Measurements from ENCODE around the gene MAN2B2. TPM values are rescaled to one million over a fixed set of nuclear protein-coding genes. Genes with fewer than 3 reads are reported as not detected.

Gene MAN2B2
- total RNA-seq, 4 donors from 2014 or later: 9.0 to 23.3 (median 14.3) TPM

- Histone ChIP-seq H3K27me3 (no peaks in the 10 kb centered on the region), H3K4me3 (no peak overlapping the region), H3K9me3 (peaks cover 0 to 11% (median 5%) of the 10 kb centered on the region in 3 donors), H3K27ac (no peak overlapping the region), H3K36me3 (peaks cover 16 to 100% (median 36%) of the 10 kb centered on the region in 3 donors), H3K4me1 (no peaks in the 10 kb centered on the region)
- 81% methylated on average over 3 to 4 of the region's 10 CpGs for WGBS, 2 donors
- intact Hi-C loops (cut with DNase I): no loop called here
- DNase-seq: no peak
- no peak for TF ChIP-seq POLR2A (IDR thresholded peaks at IDR 0.05)
- TF ChIP-seq CTCF (IDR thresholded peaks at IDR 0.05): no peak
Observed at GRCh38 chr4:6606465-6607235, 31.7 kb downstream of the MAN2B2 start.

GRCh38 chr4:6607368-6608055, 32.5 kb downstream of the MAN2B2 start:
- Histone ChIP-seq H3K4me1 (no peaks in the 10 kb centered on the region), H3K9me3 (peaks cover 0 to 11% (median 5%) of the 10 kb centered on the region in 3 donors), H3K36me3 (peaks cover 16 to 100% (median 30%) of the 10 kb centered on the region in 3 donors), H3K27ac (no peak overlapping the region), H3K4me3 (no peak overlapping the region), H3K27me3 (no peaks in the 10 kb centered on the region)
- DNase-seq: no peak
- WGBS, 2 donors: 83 to 87% methylated on average over 13 of the region's 13 CpGs
- intact Hi-C loops (cut with DNase I): no loop called here
- no peak for TF ChIP-seq CTCF (IDR thresholded peaks at IDR 0.05)
- no peak for TF ChIP-seq POLR2A (IDR thresholded peaks at IDR 0.05)

GRCh38 chr4:6608758-6609414, 33.9 kb downstream of the MAN2B2 start:
- Histone ChIP-seq H3K27me3 (no peaks in the 10 kb centered on the region), H3K27ac (no peak overlapping the region), H3K36me3 (peaks cover 16 to 97% (median 32%) of the 10 kb centered on the region in 3 donors), H3K4me3 (no peak overlapping the region), H3K4me1 (no peaks in the 10 kb centered on the region), H3K9me3 (peaks cover 0 to 11% (median 5%) of the 10 kb centered on the region in 3 donors)
- TF ChIP-seq POLR2A (IDR thresholded peaks at IDR 0.05) (no peak), CTCF (IDR thresholded peaks at IDR 0.05) (no peak)
- intact Hi-C loops (cut with DNase I): no loop called here
- no peak for DNase-seq
- 53 to 87% methylated on average over 6 to 16 of the region's 28 CpGs for WGBS, 2 donors

GRCh38 chr4:6609415-6610079, 34.6 kb downstream of the MAN2B2 start:
- DNase-seq: no peak
- 96% methylated on average over 12 to 15 of the region's 26 CpGs for WGBS, 2 donors

More at GRCh38 chr4:6609415-6610079, 34.6 kb downstream of the MAN2B2 start:
- peaks cover 13 to 97% (median 37%) of the 10 kb centered on the region in 3 donors for H3K36me3 ChIP-seq
- intact Hi-C loops (cut with DNase I): no loop called here
- H3K27me3 ChIP-seq: no peaks in the 10 kb centered on the region
- no peak overlapping the region for H3K27ac ChIP-seq
- TF ChIP-seq POLR2A (IDR thresholded peaks at IDR 0.05) (no peak), CTCF (IDR thresholded peaks at IDR 0.05) (no peak)
- H3K9me3 ChIP-seq: peaks cover 0 to 8% (median 5%) of the 10 kb centered on the region in 3 donors
- H3K4me1 ChIP-seq: no peaks in the 10 kb centered on the region
- no peak overlapping the region for H3K4me3 ChIP-seq
